T-helper 1 cell treated with Interleukin-12 subunit alpha and Interleukin-12 subunit beta and Interleukin-4 antibody, amounts not matched to agents 30 ng/mL and 1 ng/mL, for 36 hours (primary cell): ENCODE results near the gene WNT10A. TPM values are rescaled to one million over a fixed set of nuclear protein-coding genes. Genes with fewer than 3 reads are reported as not detected.

Experiments used
- intact Hi-C: fragments of 100-400 bp; cut with micrococcal nuclease; formaldehyde crosslinking; loops from one replicate; pipeline ENCODE4 v1.15.1; 2024
- total RNA-seq: library from RNA; stranded (reverse); gene quantifications from 2 replicates; pipeline ENCODE4 v1.2.3, GENCODE V29; 2022

WNT10A gene
- total RNA-seq, 1 donor from 2014 or later, result 0.07 TPM

GRCh38 chr2:218891275-218892135, 10.9 kb downstream of the WNT10A start:
- intact Hi-C loops, result loop anchor here (2.0 kb wide), 1 partner anchor 17 kb away; no protein-coding TSS in a partner anchor

GRCh38 chr2:218892693-218893348, 12.2 kb downstream of the WNT10A start:
- intact Hi-C loops, result loop anchor here (2.0 kb wide), 1 partner anchor 16 kb away; no protein-coding TSS in a partner anchor

DNA sequence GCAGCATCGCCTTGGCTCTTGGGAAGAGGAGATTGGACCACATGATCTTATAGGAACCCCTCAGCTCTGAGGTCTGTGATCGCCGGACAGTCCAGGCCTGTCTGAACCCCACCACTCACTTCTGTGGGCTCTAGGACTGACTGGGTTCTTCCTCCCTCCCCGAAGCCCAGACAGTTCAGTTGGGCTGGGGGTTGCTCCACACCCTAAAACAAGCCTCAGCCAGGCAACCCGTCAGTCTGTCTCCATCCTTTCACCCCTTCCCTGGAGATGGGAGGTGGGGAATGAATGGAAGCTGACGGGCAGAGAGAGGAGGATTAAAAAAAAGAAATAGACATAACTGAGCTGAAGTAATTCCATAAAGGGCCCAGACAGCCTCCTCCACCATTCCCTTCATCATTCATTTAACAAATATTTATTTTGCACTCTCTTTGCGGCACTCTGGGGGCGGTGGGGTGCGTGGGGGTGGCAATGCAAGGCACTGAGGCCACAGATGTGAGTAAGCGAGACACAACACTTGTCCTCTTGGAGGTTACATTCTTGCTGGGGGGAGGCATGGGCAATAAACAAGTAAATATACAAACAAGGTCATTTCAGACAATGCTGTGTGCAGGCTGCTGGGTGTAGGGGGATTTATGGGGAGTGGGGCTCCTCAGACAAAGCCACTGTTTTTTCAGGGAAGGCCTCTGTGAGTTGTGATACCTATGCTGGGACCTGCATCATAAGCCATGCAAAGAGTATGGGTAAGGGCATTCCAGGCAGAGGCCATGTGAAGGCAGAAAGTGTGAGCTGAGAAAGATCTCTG, 12.9 kb downstream of the WNT10A start:
- intact Hi-C loops, result loop anchor here (2.0 kb wide), 1 partner anchor 15 kb away; no protein-coding TSS in a partner anchor

DNA sequence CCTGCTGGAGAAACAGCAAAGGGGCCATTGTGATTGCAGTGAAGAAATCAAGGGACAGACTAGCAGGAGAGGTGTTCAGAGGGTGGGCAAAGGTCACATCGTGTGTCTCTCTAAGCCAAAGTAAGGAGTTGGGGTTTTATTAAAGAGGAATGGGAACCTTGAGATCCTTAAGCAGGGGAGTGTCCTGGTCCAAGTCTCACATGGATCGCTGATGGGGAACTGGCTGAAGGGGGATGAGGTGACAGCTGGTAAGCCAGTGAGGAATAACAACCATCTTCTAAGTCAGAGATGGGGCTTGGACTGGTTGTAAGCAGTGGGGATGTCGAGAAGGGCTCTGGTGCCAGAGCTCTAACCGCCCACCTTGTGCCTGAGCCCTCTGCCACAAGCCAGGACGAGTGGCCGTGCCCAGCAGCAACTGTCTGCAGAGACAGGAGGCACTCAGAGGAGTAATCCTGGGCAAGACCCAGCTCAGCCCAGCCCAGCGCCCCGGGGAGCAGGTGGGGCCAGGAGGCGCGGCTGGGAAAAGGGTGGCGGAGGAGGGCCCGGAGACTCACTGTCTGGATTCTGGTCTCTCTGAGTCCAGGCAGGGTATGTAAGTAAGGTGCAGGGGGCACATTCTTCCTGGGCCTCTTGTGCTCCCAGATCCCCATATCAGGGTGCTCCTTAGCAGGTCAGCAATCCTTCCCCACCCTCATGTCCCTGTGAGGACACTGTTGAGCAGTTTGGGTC, 13.7 kb downstream of the WNT10A start:
- intact Hi-C loops, result no loop called here

- intact Hi-C loops, result loop anchor here (5.0 kb wide), 3 partner anchors 223 to 357 kb away; partner anchors contain the start of genes BCS1L, RNF25, STK36 and TUBA4A
Observed at GRCh38 chr2:218894880-218895157, 14.2 kb downstream of the WNT10A start.

DNA sequence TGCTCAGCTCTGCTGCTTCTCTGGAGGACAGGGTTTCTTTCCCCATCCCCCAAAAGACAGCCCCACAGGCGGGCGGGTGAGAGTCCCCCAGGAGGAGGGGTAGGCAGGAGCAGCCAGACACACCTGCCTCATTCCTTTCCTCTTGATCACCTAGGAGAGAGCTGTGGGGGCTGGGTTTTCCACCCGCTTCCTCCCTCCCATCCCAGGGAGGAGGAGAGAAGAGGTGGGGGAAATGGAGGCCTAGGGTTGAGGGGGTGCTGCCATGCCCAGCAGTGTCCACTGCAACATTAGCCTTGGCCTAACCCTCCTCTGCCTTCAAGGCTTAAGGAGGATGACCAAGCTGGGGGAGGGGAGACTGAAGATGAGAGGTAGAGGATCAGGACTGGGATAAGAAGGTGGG, 14.7 kb downstream of the WNT10A start:
- intact Hi-C loops, result loop anchor here (5.0 kb wide), 3 partner anchors 223 to 357 kb away; partner anchors contain the start of genes BCS1L, RNF25, STK36 and TUBA4A

DNA sequence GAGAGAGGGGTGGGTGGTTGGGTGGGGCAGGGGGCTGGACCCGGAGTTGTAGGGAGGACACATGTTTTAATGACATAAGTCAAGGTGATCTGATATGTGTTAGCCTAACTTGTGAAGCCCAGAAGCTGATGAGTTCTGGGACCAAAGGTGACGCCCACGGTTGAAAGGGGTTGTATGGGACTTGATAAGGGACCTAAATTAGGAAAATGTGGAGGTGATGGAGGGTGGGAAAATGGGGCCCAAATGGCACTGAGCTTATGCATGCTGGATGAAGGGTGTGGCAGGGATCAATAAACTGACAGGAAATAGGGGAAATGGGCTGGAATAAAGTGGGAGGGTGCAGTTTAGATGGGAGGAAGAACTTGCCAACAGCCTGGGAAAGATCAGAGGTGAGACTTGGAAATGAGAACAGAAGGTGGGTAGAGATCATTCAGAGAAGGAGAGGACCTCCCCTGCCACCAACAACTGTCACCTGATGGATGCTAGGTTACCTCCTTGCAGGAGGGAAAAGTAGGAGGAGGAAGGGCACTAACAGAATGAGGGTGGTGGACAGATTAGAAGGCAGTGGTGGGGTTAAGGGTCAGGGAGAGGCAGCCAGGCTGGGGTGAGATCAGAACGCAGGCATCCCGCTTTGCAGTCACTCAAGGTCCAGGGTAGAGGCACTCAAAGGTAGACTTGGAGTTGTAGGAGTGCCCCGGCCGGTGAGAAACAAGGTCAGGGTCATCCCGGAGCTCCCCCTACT, 15.3 kb downstream of the WNT10A start:
- intact Hi-C loops, result loop anchor here (1.0 to 5.0 kb wide), 10 partner anchors 167 to 680 kb away; partner anchors contain the start of genes ABCB6, BCS1L, CNOT9 and DNAJB2

DNA sequence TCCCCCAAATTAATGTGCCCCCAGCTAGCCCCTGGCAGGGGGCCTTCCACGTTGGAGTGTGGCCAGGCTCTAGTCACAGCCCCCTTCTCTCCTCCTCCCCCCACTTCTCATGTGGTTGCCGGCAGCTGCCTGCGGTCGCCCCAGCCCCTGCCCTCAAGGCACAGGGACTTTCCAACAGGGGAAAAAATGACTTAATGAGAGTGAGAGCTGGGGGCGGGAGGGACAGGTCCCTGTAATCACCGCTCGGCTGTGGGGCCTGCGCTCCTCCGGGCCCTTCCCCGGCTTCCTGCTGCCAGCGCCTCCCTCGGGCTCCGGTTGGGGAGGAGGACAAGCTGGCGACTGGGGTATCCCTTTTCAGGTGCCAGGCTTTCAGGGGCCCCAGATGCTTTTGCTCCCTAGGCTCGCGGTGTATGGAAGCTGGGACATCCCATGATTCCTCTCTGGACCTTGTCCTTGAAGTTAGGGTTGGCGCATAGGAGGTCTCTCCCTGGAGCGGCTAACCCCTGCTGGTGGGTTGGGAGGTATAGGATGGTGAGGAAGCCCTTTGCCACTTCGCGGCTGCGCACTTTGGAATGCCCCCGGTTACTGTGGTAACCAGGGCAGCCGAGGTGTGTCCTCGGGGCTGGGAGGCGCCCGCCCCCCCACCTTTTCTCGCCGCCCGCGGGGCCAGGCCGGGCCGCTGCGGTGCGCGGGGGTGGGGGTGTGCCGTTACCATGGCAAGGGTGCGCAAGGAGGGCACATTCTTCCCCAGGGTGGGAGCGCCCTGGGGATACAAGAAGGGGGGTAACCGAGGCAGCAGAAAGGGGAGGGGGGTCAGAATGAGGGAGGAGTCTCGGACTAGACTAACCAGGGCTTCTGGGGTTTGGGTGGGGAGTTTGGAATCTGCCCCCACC, 16.1 kb downstream of the WNT10A start:
- intact Hi-C loops, result loop anchor here (1.0 to 5.0 kb wide), 11 partner anchors 168 to 680 kb away; partner anchors contain the start of genes ABCB6, BCS1L, CNOT9 and DNAJB2

GRCh38 chr2:218897394-218898108, 16.9 kb downstream of the WNT10A start:
- intact Hi-C loops, result loop anchor here (1.0 to 5.0 kb wide), 11 partner anchors 12 to 355 kb away; partner anchors contain the start of genes ABCB6, BCS1L, CNOT9 and NHEJ1

- intact Hi-C loops, result loop anchor here (1.0 to 5.0 kb wide), 7 partner anchors 11 to 354 kb away; partner anchors contain the start of genes BCS1L, RNF25, STK36 and TUBA4A
Observed at GRCh38 chr2:218898109-218898878, 17.6 kb downstream of the WNT10A start.

- intact Hi-C loops, result loop anchor here (1.0 to 5.0 kb wide), 4 partner anchors 227 to 502 kb away; partner anchors contain the start of genes BCS1L, RNF25, STK36 and TUBA4A
Observed at GRCh38 chr2:218899147-218899546, 18.5 kb downstream of the WNT10A start.

- intact Hi-C loops, result no loop called here
Observed at GRCh38 chr2:218902427-218902826, 21.8 kb downstream of the WNT10A start.

- intact Hi-C loops, result no loop called here
Observed at GRCh38 chr2:218904176-218904575, 23.5 kb downstream of the WNT10A start.

- intact Hi-C loops, result loop anchor here (1.0 to 2.0 kb wide), 6 partner anchors 11 to 590 kb away; partner anchors contain the start of genes CNOT9, CNPPD1, GMPPA and USP37
Observed at GRCh38 chr2:218908721-218909619, 28.3 kb downstream of the WNT10A start.

DNA sequence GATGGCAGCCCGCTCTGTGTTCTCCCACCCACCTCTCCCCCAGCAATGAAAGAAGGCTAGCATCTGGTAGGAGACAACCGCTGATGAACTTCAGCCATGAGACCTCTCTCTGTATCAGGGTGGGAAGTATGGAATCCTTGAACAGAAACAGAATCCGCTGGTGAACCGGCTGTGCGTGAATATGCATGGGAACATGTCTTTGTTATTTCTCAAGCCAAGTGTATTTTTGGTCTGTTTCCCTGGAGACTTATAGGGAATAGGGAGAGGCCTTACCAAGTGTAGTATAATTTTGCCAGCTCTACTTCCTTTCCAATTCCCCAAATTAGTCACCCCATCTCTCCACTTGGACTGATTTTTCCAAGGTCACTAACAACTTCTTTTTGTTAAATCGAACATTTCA, 30.1 kb downstream of the WNT10A start:
- intact Hi-C loops, result no loop called here

DNA sequence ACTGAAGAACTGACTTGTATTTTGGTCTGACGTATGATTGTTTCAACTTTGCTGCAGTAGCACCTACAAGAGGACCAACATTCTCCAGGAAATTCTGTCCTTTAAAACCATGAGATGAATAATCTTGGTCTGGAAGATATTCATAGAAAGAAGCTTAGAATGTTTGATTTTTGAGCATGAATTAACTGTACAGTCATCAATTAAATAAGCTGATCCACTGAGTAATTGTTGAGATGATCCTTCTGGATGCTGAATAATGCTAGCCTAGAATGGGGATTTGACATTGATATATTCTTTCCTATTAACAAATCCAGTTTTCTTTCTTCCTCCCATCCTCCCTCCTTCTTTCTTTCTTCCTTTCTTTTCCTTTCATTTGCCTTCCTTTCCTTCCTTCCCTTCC, 39.9 kb downstream of the WNT10A start:
- intact Hi-C loops, result no loop called here
